PFSK-1 (cell line): Measurements from ENCODE around the gene LHFPL5.

Experiments used
- FOXP2 ChIP-seq: optimal IDR thresholded peaks from 2 replicates; pipeline ENCODE3; 2011; ENCODE audit warnings: borderline replicate concordance, control low read depth, inconsistent platforms; ENCODE audit not compliant: insufficient read depth; ENCODE audit errors: extremely low read length, extremely low read depth
- POLR2AphosphoS5 ChIP-seq: IDR thresholded peaks from 2 replicates; pipeline ENCODE4 v1.6.1; 2012; ENCODE audit warnings: low read depth, mild to moderate bottlenecking, control low read depth, low read length, moderate library complexity
- REST ChIP-seq, 2 experiments: IDR thresholded peaks; 2 replicates each; pipeline versions ENCODE4 v1.6.1 to v1.8.0; 2011 to 2012; ENCODE audit warnings: low read depth in 2 of 2, low read length in 2 of 2, control low read depth in 1 of 2, inconsistent platforms in 1 of 2, mild to moderate bottlenecking in 1 of 2, moderate library complexity in 1 of 2; ENCODE audit not compliant: insufficient read depth in 1 of 2
- SIN3A ChIP-seq: IDR thresholded peaks from 2 replicates; pipeline ENCODE4 v1.6.1; 2012; ENCODE audit warnings: mild to moderate bottlenecking, low read length, moderate library complexity, borderline replicate concordance; ENCODE audit not compliant: insufficient read depth
- TAF1 ChIP-seq: IDR thresholded peaks from 2 replicates; pipeline ENCODE4 v1.6.1; 2012; ENCODE audit warnings: low read length, control low read depth, borderline replicate concordance; ENCODE audit not compliant: insufficient read depth

Gene LHFPL5

GRCh38 chr6:35795453-35796071, 9.6 kb upstream of the LHFPL5 start:
- no peak for TF ChIP-seq FOXP2
- no peak for TF ChIP-seq POLR2AphosphoS5
- no peak for TF ChIP-seq REST (IDR thresholded peaks at IDR 0.05; ENCODE audit: insufficient read depth in 1 of 2, low read depth in 2 of 2, low read length in 2 of 2)
- no peak for TF ChIP-seq SIN3A
- TF ChIP-seq TAF1, result no peak

- TF ChIP-seq REST (IDR thresholded peaks at IDR 0.05; ENCODE audit: insufficient read depth in 1 of 2, low read depth in 2 of 2, low read length in 2 of 2) (no peak), TAF1 (no peak), POLR2AphosphoS5 (no peak), FOXP2 (no peak), SIN3A (no peak)
These were observed 8.9 kb upstream of the LHFPL5 start for GRCh38 chr6:35796236-35796635.

- TF ChIP-seq SIN3A, result no peak
- no peak for TF ChIP-seq TAF1
- TF ChIP-seq FOXP2, result no peak
- TF ChIP-seq REST (IDR thresholded peaks at IDR 0.05; ENCODE audit: insufficient read depth in 1 of 2, low read depth in 2 of 2, low read length in 2 of 2), result no peak
- TF ChIP-seq POLR2AphosphoS5, result no peak
These were observed 7.2 kb upstream of the LHFPL5 start for GRCh38 chr6:35797837-35798526.

GRCh38 chr6:35798706-35799105, 6.4 kb upstream of the LHFPL5 start:
- TF ChIP-seq REST (IDR thresholded peaks at IDR 0.05; ENCODE audit: insufficient read depth in 1 of 2, low read depth in 2 of 2, low read length in 2 of 2), result no peak
- TF ChIP-seq SIN3A, result no peak
- TF ChIP-seq FOXP2, result no peak
- no peak for TF ChIP-seq TAF1
- no peak for TF ChIP-seq POLR2AphosphoS5

GRCh38 chr6:35801148-35801547, 4.0 kb upstream of the LHFPL5 start:
- no peak for TF ChIP-seq REST (IDR thresholded peaks at IDR 0.05; ENCODE audit: insufficient read depth in 1 of 2, low read depth in 2 of 2, low read length in 2 of 2)
- TF ChIP-seq POLR2AphosphoS5, result no peak
- TF ChIP-seq TAF1, result no peak
- no peak for TF ChIP-seq FOXP2
- TF ChIP-seq SIN3A, result no peak
